Measurements from ENCODE around the gene MYCBP2. TPM values are rescaled to one million over a fixed set of nuclear protein-coding genes. Genes with fewer than 3 reads are reported as not detected.

The MYCBP2 gene
- polyA plus RNA-seq, 2 of the 4 experiments (the other 2 are of a cell fraction): 15.8 to 37.8 TPM

GRCh38 chr13:77362166-77362565 lies 35.3 kb upstream of the MYCBP2 start:
- CTCF ChIA-PET: no interaction called here
- no peak for ATAC-seq
- WGBS (ENCODE audit: missing lambda C conversion rate): 16% methylated on average over 1 of the region's 1 CpG

More at GRCh38 chr13:77362166-77362565, 35.3 kb upstream of the MYCBP2 start:
- Histone ChIP-seq H3K9me3 (no peaks in the 10 kb centered on the region), H3K27ac (no peak overlapping the region), H3K4me2 (no peak overlapping the region), H3K4me1 (no peaks in the 10 kb centered on the region), H3K4me3 (no peak overlapping the region)
- no peak for DNase-seq (ENCODE audit: low read depth in 1 of 2, low spot score in 1 of 2)
- POLR2A ChIA-PET: no interaction called here
- TF ChIP-seq JUNB (IDR thresholded peaks at IDR 0.05): no peak
- TF ChIP-seq ZC3H11A (IDR thresholded peaks at IDR 0.05): no peak
- no peak for TF ChIP-seq KDM1A (IDR thresholded peaks at IDR 0.05; ENCODE audit: low read depth)
- TF ChIP-seq NFE2L2 (conservative IDR thresholded peaks at IDR 0.05; ENCODE audit: low read length): no peak
- TF ChIP-seq FOXS1 (CRISPR knock-in tag; IDR thresholded peaks at IDR 0.05): no peak
- no peak for TF ChIP-seq HOXB5 (CRISPR knock-in tag; IDR thresholded peaks at IDR 0.05)
- TF ChIP-seq RAD21 (conservative IDR thresholded peaks at IDR 0.05 in 1 of 2, IDR thresholded peaks at IDR 0.05 in 1 of 2): no peak
- no peak for TF ChIP-seq SREBF2 (IDR thresholded peaks at IDR 0.05)
- TF ChIP-seq HMGXB4 (CRISPR knock-in tag; IDR thresholded peaks at IDR 0.05; ENCODE audit: borderline replicate concordance): no peak
- no peak for TF ChIP-seq HEYL (CRISPR knock-in tag; IDR thresholded peaks at IDR 0.05)
- no peak for TF ChIP-seq PBX3 (IDR thresholded peaks at IDR 0.05)
- TF ChIP-seq MAX (IDR thresholded peaks at IDR 0.05): no peak
- no peak for TF ChIP-seq HOXB13 (CRISPR knock-in tag; IDR thresholded peaks at IDR 0.05; ENCODE audit: low read depth)
- TF ChIP-seq BCL3 (IDR thresholded peaks at IDR 0.05): no peak
- no peak for TF ChIP-seq GATA3 (IDR thresholded peaks at IDR 0.05; ENCODE audit: borderline replicate concordance)
- TF ChIP-seq REST (IDR thresholded peaks at IDR 0.05): no peak
- no peak for TF ChIP-seq RCOR1 (IDR thresholded peaks at IDR 0.05; ENCODE audit: low read depth, low read length)
- no peak for TF ChIP-seq CBX2 (IDR thresholded peaks at IDR 0.05; ENCODE audit: borderline replicate concordance, low read depth)
- no peak for FAIRE-seq
